Panc1 (cell line): Measurements from ENCODE around the gene TWNK. TPM values are rescaled to one million over a fixed set of nuclear protein-coding genes. Genes with fewer than 3 reads are reported as not detected.

Experiments
- ATAC-seq: fragments of 200-7000 bp; cut with Tn5 transposase; 2 replicates; pipeline ENCODE4 v1.9.1; 2020; ENCODE audit warnings: mild to moderate bottlenecking, moderate library complexity
- BruUV-seq: library from RNA; stranded (reverse); fragments of 400-500 nt; replicated peaks from 2 replicates; lab custom pipeline; 2021; lab: Mats Ljungman, UMichigan
- CTCF ChIA-PET: fragments of 300-600 bp; sonication (Branson Sonifier 250); formaldehyde crosslinking; loops from one replicate; lab custom pipeline; 2022; ENCODE audit warnings: antibody characterized with exemption; lab: Charles Lee
- POLR2A ChIA-PET: fragments of 300-600 bp; sonication (Branson Sonifier 250); formaldehyde crosslinking; loops from one replicate; lab custom pipeline; 2022; ENCODE audit warnings: antibody characterized with exemption; lab: Charles Lee
- DNase-seq: peaks from one replicate; pipeline ENCODE4 v3.0.0-alpha.2; 2010; ENCODE audit warnings: low read depth, low spot score
- H3K27ac ChIP-seq: 2 replicates; pipeline ENCODE4 v1.5.1; 2011; ENCODE audit warnings: mild to moderate bottlenecking, low read length, inconsistent platforms
- H3K27me3 ChIP-seq: fragments of 200-500 bp; sonication (Bioruptor generic); 2 replicates; pipeline ENCODE4 v1.6.0; 2014; ENCODE audit warnings: low read length, inconsistent platforms; ENCODE audit not compliant: control insufficient read depth, insufficient read depth
- H3K36me3 ChIP-seq: fragments of 200-500 bp; sonication (Bioruptor generic); 2 replicates; pipeline ENCODE4 v1.5.1; 2014; ENCODE audit warnings: inconsistent platforms, mild to moderate bottlenecking, low read length, moderate library complexity; ENCODE audit not compliant: control insufficient read depth, insufficient read depth
- H3K4me1 ChIP-seq: 2 replicates; pipeline ENCODE4 v1.5.1; 2011; ENCODE audit warnings: inconsistent platforms, mild to moderate bottlenecking, low read length, moderate library complexity; ENCODE audit not compliant: control insufficient read depth, insufficient read depth
- H3K4me3 ChIP-seq, 2 experiments: 2 replicates each; pipeline ENCODE4 v1.5.1; 2011 to 2012; ENCODE audit warnings: low read depth in 2 of 2, low read length in 2 of 2, mild to moderate bottlenecking in 2 of 2, inconsistent platforms in 1 of 2, moderate library complexity in 1 of 2
- H3K9me3 ChIP-seq: fragments of 200-500 bp; sonication (Bioruptor generic); 2 replicates; pipeline ENCODE4 v1.5.1; 2014; ENCODE audit warnings: low read depth, mild to moderate bottlenecking, inconsistent platforms, low read length, moderate library complexity; ENCODE audit not compliant: control insufficient read depth, insufficient read depth
- CTCF ChIP-seq: fragments of 450-650 bp; IDR thresholded peaks from 2 replicates; pipeline ENCODE4 v1.5.1; 2017; ENCODE audit warnings: mild to moderate bottlenecking
- POLR2AphosphoS5 ChIP-seq: IDR thresholded peaks from 2 replicates; pipeline ENCODE4 v1.6.1; 2012; ENCODE audit warnings: mild to moderate bottlenecking, low read depth, low read length, moderate library complexity
- SIN3A ChIP-seq: IDR thresholded peaks from 2 replicates; pipeline ENCODE4 v1.6.1; 2012; ENCODE audit warnings: low read depth, mild to moderate bottlenecking, low read length, moderate library complexity, borderline replicate concordance; ENCODE audit not compliant: insufficient read depth
- TCF7L2 ChIP-seq: IDR thresholded peaks from 2 replicates; pipeline ENCODE4 v1.6.1; 2011; ENCODE audit warnings: mild to moderate bottlenecking, low read depth, low read length, inconsistent platforms
- in situ Hi-C: cut with HindIII; loops from 2 replicates; pipeline ENCODE4 v1.10.0; 2016; ENCODE audit warnings: low sequenced_read_pairs, low pct_unique_long_range_greater_than_20kb
- intact Hi-C: fragments of 100-400 bp; cut with micrococcal nuclease; formaldehyde crosslinking; loops from one replicate; pipeline ENCODE4 v1.10.0; 2022; ENCODE audit not compliant: unreplicated experiment
- total RNA-seq: library from RNA; stranded (reverse); gene quantifications from one replicate; pipeline ENCODE4 v1.2.1, GENCODE V29; 2021; ENCODE audit not compliant: unreplicated experiment
- TF ChIP-seq, protein P1 (sequence below), 2 experiments: IDR thresholded peaks; 2 replicates each; pipeline ENCODE4 v1.6.1; 2011 to 2012; ENCODE audit warnings: low read depth in 2 of 2, control low read depth in 1 of 2, low read length in 1 of 2, mild to moderate bottlenecking in 1 of 2, moderate library complexity in 1 of 2; ENCODE audit not compliant: insufficient read depth in 1 of 2

The TWNK gene
- total RNA-seq, 1 experiment from 2014 or later = 30.5 TPM

GRCh38 chr10:101012525-101013364, 25.4 kb downstream of the TWNK start:
- no TSS peak for BruUV-seq
- DNase-seq (no peak), ATAC-seq (peak; percentile 87)
- Histone ChIP-seq H3K27ac (no peak overlapping the region), H3K4me1 (peaks cover 18% of the 10 kb centered on the region), H3K4me3 (no peak overlapping the region), H3K9me3 (no peaks in the 10 kb centered on the region), H3K36me3 (no peaks in the 10 kb centered on the region), H3K27me3 (no peaks in the 10 kb centered on the region)
- in situ Hi-C loops (no loop called here), intact Hi-C loops (no loop called here)
- ChIA-PET POLR2A (no interaction called here), CTCF (interaction anchor here (1.6 kb wide), 2 partner anchors 14 to 17 kb away, joined by 5 to 6 read pairs; no protein-coding TSS in a partner anchor)
- TF ChIP-seq SIN3A (no peak), POLR2AphosphoS5 (no peak), TCF7L2 (no peak), CTCF (peak; percentile 97)
- TF ChIP-seq, protein P1, sequence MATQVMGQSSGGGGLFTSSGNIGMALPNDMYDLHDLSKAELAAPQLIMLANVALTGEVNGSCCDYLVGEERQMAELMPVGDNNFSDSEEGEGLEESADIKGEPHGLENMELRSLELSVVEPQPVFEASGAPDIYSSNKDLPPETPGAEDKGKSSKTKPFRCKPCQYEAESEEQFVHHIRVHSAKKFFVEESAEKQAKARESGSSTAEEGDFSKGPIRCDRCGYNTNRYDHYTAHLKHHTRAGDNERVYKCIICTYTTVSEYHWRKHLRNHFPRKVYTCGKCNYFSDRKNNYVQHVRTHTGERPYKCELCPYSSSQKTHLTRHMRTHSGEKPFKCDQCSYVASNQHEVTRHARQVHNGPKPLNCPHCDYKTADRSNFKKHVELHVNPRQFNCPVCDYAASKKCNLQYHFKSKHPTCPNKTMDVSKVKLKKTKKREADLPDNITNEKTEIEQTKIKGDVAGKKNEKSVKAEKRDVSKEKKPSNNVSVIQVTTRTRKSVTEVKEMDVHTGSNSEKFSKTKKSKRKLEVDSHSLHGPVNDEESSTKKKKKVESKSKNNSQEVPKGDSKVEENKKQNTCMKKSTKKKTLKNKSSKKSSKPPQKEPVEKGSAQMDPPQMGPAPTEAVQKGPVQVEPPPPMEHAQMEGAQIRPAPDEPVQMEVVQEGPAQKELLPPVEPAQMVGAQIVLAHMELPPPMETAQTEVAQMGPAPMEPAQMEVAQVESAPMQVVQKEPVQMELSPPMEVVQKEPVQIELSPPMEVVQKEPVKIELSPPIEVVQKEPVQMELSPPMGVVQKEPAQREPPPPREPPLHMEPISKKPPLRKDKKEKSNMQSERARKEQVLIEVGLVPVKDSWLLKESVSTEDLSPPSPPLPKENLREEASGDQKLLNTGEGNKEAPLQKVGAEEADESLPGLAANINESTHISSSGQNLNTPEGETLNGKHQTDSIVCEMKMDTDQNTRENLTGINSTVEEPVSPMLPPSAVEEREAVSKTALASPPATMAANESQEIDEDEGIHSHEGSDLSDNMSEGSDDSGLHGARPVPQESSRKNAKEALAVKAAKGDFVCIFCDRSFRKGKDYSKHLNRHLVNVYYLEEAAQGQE (IDR thresholded peaks at IDR 0.05; ENCODE audit: insufficient read depth in 1 of 2, low read depth in 2 of 2, low read length in 1 of 2) = no peak

- H3K27ac ChIP-seq = no peak overlapping the region
- no peak for TF ChIP-seq CTCF
- POLR2A ChIA-PET = no interaction called here
- intact Hi-C loops (no loop called here), in situ Hi-C loops (no loop called here)
- no peak overlapping the region for H3K4me3 ChIP-seq
- CTCF ChIA-PET = interaction anchor here (0.6 to 2.4 kb wide), 7 partner anchors 15 to 48 kb away, joined by 3 to 11 read pairs (median 7); no protein-coding TSS in a partner anchor
- peaks cover 20% of the 10 kb centered on the region for H3K4me1 ChIP-seq
- no peaks in the 10 kb centered on the region for H3K9me3 ChIP-seq
- ATAC-seq (no peak), DNase-seq (no peak)
- no peaks in the 10 kb centered on the region for H3K27me3 ChIP-seq
- no TSS peak for BruUV-seq
- H3K36me3 ChIP-seq = no peaks in the 10 kb centered on the region
Observed at GRCh38 chr10:101013365-101013825, 26.1 kb downstream of the TWNK start.
